Astrocyte of the hippocampus (primary cell): ENCODE results near the gene PNPLA4.

Experiments used
- DNase-seq: peaks from one replicate; pipeline ENCODE4 v3.0.0; 2011; ENCODE audit warnings: low read depth, low spot score

The PNPLA4 gene

GRCh38 chrX:7872042-7872441 is 55.2 kb downstream of the PNPLA4 start:
- DNase-seq: no peak

GRCh38 chrX:7852166-7852565 is 75.0 kb downstream of the PNPLA4 start:
- no peak for DNase-seq
